Right forelimb (tissue), 1 donor: ENCODE data around the gene RBMS2.
"Not testable (repeated sequence)": the region's sequence is repeated elsewhere in the genome, so short reads cannot be mapped to it uniquely, and the experiment has no call there.

Experiments
- DNase-seq: peaks from one replicate; pipeline ENCODE4 v3.0.0-alpha.2; 2018

RBMS2 gene

GRCh38 chr12:56521590-56522371, at the start of gene RBMS2:
TSS of gene RBMS2 (plus strand) at chr12:56521820. CDS start at chr12:56522024, 204 bp downstream.
- peak; percentile 76 for DNase-seq

- no peak for DNase-seq
Measured at GRCh38 chr12:56474389-56474788, 47.2 kb upstream of the RBMS2 start.

- no peak for DNase-seq
Measured at GRCh38 chr12:56476143-56476542, 45.5 kb upstream of the RBMS2 start.

- no peak for DNase-seq
Measured at GRCh38 chr12:56476972-56477432, 44.6 kb upstream of the RBMS2 start.

DNA sequence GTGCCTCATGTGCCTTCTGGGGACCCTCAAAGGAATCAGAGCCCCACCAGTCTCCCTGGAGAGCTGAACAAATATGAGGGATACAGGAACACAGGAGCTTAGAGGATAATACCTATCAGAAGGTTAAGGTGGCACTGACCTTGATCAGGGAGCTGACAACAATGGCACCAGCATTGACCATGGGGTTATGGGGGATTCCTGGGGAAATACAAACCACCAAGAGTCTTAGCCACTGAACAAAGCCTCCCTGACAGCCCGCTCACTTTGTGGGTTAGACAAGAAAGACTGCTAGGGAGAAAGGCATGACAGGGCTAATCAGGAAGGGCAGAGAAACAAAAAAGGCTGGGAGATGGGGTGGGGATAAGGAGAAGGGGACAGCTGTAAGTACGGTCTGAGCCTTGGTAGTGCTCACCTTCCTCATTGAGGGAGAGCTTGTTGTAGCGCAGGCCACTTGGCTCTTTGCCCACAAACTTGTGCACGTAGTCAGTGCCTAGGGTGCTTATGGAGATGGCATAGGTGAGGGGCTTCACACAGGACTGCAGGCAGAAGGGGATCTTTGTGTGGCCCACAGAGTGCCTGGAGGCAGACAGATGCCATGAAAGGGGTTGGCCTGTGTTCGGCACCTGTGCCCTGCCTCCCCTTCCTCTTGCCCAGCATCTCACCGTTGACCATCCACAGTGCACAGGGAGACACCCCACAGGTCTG, 43.9 kb upstream of the RBMS2 start:
- no peak for DNase-seq

DNA sequence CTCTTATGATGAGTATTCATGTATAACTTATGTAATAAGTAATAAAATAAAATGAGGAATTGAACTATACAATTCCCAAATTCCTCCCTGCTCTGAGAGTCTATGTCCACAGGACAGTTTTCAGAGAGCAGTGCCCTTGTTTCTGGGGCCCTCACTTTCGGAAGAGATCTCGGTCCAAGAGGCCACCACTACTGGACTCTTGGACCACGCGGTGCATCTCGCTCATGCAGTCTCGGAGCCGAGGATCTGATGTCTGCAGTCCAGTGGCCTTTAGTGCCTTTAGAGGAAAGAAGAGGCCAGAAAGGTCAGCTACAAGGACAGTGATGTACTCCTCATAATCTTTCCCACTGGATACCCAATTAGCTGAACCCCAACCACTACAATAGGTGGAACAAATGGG, 42.0 kb upstream of the RBMS2 start:
- no peak for DNase-seq

DNA sequence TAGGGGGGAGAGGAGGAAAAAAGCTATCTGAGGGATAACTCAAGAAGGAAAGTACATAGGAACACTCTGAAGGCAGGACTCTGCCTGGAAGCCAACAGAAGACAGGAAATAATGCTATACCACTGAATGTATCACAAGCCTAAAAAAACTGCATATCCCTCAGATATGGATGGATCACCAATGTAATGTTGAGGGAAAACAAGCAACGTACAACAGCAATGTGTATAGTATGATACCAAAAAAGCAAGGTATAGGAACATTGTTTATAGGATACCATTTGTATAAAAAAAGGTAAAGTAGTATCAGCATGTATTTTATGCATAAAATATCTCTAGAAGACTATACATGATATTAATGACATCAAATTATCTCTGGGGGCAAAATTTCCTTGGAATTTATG, 37.1 kb upstream of the RBMS2 start:
- no peak for DNase-seq

GRCh38 chr12:56486694-56487093, 34.9 kb upstream of the RBMS2 start:
- DNase-seq, result no peak

DNA sequence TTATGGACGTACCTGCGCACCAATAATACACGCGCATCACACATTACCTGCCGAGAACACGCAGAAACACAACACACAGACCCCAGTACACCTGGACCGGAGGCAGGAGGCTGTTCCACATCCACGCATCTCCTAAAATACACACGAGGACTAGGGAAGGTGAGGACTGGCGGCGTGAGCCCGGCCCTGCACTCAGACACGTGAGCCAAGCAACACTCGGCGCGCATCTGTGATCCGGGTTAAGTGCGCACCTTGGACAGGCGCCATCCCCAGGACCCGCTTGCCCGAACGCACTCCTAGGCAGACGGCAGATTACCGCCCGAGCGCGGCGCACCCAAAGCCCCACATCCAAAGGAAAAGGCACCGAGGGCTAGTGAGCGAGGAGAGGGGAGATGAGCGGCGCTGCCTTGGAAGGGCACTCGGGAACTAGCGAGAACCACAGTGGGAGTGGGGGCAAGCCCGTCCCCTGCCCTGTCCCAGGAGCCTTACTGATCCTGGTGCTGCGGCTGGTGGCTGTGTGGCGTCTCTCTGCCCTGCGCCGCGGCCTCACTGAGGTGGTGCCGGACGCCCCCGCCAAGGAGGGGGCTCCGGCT, 34.1 kb upstream of the RBMS2 start:
- no peak for DNase-seq

- DNase-seq, result peak; percentile 67
Measured at GRCh38 chr12:56488041-56488955, 33.3 kb upstream of the RBMS2 start, which contains the start of gene GLS2. TSS of gene GLS2 (minus strand) at chr12:56488161. CDS start at chr12:56488118, 43 bp downstream.

GRCh38 chr12:56490360-56490759, 31.3 kb upstream of the RBMS2 start:
- DNase-seq, result no peak

GRCh38 chr12:56493409-56494105, 28.1 kb upstream of the RBMS2 start:
- DNase-seq, result not testable (repeated sequence)

DNA sequence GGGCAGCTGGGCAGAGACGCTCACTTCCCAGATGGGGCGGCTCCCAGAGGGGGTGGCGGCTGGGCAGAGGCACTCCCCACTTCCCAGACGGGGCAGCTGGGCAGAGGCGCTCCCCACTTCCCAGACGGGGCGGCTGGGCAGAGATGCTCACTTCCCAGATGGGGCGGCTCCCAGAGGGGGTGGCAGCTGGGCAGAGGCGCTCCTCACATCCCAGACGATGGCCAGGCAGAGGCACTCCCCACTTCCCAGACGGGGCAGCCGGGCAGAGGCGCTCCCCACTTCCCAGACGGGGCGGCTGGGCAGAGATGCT, 27.6 kb upstream of the RBMS2 start:
- not testable (repeated sequence) for DNase-seq

DNA sequence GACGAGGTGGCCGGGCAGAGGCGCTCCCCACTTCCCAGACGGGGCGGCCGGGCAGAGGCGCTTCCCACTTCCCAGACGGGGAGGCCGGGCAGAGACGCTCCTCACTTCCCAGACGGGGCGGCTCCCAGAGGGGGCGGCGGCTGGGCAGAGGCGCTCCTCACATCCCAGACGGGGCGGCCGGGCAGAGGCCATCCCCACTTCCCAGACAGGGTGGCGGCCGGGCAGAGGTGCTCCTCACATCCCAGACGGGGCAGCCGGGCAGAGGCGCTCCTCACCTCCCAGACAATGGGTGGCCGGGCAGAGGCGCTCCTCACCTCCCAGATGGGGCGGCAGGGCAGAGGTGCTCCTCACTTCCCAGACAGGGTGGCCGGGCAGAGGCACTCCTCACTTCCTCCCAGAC, 27.1 kb upstream of the RBMS2 start:
- DNase-seq, result not testable (repeated sequence)

DNA sequence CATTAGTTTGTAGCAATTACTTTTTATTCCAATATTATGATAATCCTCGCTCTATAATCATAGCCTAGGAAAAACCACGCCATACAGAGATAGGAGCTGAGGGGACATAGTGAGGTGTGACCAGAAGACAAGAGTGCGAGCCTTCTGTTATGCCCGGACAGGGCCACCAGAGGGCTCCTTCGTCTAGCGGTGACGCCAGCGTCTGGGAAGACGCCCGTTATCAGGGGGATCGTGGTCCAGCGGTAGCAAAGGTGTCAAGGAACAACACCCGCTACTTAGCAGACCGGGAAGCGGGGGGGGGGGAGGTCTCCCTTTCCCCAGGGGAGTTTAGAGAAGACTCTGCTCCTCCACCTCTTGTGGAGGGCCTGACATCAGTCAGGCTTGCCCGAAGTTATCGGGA, 24.9 kb upstream of the RBMS2 start:
- peak; percentile 67 for DNase-seq

DNA sequence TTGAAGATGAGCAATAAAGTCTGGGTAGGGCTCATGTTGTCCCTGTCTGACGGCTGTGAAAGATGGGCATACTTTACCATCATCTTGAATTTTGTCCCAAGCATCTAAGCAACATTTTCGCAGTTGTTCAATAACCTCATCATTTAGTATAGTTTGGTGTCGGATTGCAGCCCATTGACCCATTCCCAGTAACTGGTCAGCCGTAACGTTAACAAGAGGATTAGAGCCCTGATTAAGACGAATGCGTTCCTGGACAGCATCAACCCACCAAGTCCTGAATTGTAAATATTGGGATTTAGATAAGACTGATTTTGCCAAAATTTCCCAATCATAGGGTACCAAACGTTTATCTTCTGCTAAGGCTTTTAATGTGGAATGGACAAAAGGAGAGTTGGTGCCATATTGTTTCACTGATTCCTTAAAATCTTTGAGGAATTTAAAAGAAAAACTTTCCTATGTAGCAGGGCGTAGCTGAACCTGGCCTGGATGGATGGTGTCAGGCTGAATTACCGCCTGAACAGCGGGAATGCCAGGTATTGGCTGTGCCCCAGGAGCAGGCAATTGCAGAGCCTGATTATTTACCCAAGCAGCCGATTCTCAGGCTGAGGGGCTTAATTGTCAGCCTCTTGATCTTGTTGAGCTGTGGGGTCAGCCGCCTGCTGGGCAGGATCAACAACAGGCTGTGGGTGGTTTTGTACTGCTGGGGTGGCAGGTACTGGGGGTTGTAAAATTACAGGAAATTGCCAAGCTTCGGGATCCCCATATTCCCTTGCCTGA, 23.3 kb upstream of the RBMS2 start:
- DNase-seq, result not testable (repeated sequence)

GRCh38 chr12:56499452-56499851, 22.2 kb upstream of the RBMS2 start:
- not testable (repeated sequence) for DNase-seq

GRCh38 chr12:56499879-56500278, 21.7 kb upstream of the RBMS2 start:
- not testable (repeated sequence) for DNase-seq

GRCh38 chr12:56510786-56511185, 10.8 kb upstream of the RBMS2 start:
- no peak for DNase-seq

DNA sequence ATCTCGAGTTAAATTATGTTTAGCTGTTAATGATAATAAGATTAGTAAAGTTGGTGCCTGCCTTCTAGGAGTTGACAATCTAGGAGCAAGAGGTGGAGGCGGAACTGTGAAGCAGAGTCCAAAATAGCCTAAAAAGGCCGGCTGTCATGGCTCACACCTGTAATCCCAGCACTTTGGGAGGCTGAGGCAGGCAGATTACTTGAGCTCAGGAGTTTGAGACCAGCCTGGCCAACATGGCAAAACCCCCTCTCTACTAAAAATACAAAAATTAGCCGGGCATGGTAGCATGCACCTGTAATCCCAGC, 7.7 kb upstream of the RBMS2 start:
- DNase-seq, result not testable (repeated sequence)

DNA sequence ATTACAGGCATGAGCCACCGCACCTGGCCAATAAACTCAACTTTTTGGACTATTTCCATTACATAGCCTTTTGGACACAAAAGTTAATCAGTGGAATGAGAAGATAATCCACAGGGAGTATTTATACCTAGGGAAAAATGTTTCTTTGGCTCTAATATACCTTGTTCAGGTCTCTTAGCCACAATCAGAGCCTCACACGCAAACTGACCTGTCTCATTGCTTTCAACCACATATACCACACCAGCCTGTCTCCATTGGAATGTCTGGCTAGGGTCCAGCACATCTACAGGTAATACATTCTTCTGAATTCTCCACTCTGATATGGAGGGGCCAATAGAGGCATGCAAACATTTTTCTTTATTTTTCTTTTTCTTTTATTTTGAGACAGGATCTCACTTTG, 3.8 kb upstream of the RBMS2 start:
- no peak for DNase-seq
